NCI-H82 (cell line): ENCODE data around the gene DENND6A.
"Not testable (repeated sequence)": the region's sequence is repeated elsewhere in the genome, so short reads cannot be mapped to it uniquely, and the experiment has no call there.

Experiments used
- DNase-seq: peaks from one replicate; lab custom pipeline; 2025; lab: John Stamatoyannopoulos, UW

Gene DENND6A

GRCh38 chr3:57627976-57628375 lies 64.9 kb downstream of the DENND6A start:
- DNase-seq: no peak

- DNase-seq: no peak
Measured at GRCh38 chr3:57624801-57625200, 68.1 kb downstream of the DENND6A start.

GRCh38 chr3:57622362-57622761 lies 70.5 kb downstream of the DENND6A start:
- no peak for DNase-seq

DNA sequence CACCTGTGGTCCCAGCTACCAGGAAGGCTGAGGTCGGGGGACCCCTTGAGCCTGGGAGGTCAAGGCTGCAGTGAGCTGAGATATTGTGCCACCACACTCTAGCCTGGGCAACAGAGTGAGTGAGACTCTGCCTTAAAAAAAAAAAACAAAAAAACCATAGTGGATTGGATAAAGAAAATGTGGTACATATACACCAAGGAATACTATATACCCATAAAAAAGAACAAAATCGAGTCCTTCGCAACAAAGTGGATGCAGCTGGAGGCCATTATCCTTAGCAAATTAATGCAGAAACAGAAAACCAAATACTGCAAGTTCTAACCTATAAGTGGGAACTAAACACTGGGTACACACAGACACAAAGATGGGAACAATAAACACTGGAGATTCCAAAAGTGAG lies 75.1 kb downstream of the DENND6A start:
- no peak for DNase-seq

DNA sequence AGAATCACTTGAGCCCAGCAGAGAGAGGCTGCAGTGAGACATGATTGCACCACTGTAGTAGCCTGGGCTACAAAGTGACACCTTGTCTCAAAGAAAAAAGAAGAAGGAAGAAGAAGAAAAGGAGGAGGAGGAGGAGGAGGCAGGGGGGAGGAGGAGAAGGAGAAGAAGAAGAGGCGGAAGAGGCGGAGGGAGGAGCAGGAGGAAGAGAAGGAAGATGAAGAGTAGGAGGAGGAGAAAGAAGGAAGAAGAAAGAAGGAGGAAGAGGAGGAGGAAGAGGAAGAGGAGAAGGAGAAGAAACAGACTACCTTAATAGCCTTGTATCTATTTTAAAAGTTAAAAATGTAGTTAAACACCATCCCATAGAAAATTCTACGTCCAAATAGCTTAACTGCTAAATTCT lies 76.6 kb downstream of the DENND6A start:
- DNase-seq: no peak

- DNase-seq: not testable (repeated sequence)
Measured at GRCh38 chr3:57611870-57612269, 81.0 kb downstream of the DENND6A start.

DNA sequence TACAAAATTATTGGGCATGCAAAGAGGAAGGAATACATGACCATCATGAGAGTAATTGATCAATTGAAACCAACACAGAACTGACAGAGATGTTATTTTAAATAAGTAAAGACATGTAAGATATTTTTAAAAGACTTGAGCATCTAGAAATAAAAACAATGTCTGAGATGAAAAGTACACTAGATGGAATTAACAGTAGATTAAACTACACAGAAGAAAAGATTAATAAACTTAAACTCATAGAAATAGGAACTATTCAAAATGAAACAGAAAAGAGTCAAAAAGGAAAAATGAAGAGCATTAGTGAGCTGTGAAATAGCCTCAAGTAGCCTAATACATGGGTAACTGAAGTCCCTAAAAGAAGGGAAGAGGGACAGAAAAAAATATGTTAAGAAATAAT lies 87.2 kb downstream of the DENND6A start:
- DNase-seq: no peak

DNA sequence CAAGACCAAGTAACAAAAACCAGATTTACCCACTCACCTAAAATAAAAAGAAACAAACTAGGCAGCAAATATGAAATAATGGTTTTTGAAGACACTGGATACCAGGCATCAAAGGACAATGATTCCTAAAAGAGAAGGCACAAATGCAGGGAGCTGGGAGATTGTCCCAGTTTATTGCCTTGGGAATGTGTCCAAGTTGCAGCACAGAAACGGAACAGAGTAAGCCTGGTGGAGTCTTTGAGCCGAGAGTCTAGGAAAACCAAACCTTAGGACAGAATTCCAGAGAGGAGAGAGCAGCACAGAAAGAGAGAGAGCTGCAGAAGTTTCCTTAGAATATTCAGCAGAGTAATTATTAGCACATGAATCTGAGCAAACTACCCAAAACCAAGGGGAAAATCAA lies 87.9 kb downstream of the DENND6A start:
- DNase-seq: no peak

- DNase-seq: no peak
Measured at GRCh38 chr3:57600195-57600594, 92.7 kb downstream of the DENND6A start.

GRCh38 chr3:57598765-57599360 lies 94.0 kb downstream of the DENND6A start:
- no peak for DNase-seq

- DNase-seq: peak; percentile 98
Measured at GRCh38 chr3:57597127-57597923, 95.6 kb downstream of the DENND6A start, which contains the start of gene ARF4. Gene ARF4 (minus strand): TSS chr3:57597344. CDS start chr3:57597140, 204 bp downstream.

DNA sequence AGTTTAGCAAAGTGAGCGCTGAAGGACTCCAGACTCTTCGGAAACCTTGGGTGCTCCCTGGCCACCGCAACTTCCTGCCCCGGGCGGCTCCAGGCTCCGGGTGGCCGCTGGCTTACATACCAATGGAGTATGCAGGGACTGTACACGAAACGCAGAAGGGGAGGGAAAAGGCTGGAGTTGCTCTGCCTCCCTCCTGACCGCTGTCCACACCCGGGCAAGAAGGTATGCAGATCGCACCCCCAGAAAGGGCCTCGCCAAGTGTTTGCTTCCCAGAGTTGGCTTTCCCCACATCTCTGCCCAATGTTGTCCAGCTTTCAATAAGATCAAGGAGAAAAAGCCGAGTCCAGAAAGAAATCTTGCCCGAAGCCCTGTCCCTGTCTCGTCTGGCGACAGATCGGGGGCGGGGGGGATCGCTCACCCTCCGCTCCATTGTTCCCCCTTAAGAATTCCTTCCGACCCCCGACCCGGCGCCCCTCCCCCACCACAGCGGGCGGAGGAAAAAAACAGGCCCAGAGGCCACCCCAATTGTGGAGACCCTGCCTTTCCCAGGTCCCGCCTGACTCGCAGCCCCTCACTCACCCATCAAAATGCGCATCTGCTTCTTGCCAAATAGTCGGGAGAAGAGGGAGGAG lies 96.3 kb downstream of the DENND6A start:
- DNase-seq: peak; percentile 51

DNA sequence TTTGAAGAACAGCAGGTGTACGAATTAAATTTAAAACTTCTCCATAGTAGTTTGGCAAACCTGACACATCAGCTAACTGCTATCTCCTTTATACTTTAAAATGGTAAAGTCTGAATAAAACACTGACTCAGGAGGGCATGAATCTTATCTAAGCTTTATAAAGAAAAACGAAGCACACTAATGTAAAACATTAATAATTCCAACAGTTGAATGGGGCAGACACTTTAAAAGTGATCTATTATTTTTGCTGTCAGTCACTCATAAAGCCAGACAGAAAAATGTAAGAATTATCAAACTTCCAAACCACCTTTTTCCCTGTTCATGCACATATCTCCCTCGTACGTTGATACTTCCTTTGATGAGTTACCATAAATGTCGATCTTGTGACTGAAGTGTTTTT lies 98.3 kb downstream of the DENND6A start:
- DNase-seq: no peak

DNA sequence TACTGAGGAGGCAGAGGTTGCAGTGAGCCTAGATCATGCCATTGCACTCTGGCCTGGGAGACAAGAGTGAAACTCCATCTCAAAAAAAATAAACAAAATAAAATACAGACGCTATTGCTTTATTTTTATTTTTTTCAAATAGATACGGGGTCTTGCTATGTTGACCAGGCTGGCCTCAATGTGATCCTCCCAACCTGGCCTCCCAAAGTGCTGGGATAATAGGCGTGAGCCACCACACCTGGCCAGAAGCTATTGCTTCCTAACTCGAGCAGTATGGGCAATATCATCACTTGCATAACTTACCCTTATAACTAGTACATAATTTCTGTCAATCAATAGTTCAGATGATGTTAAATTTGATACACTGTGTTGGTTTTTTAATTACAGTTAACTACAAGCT lies 98.7 kb downstream of the DENND6A start:
- DNase-seq: no peak

DNA sequence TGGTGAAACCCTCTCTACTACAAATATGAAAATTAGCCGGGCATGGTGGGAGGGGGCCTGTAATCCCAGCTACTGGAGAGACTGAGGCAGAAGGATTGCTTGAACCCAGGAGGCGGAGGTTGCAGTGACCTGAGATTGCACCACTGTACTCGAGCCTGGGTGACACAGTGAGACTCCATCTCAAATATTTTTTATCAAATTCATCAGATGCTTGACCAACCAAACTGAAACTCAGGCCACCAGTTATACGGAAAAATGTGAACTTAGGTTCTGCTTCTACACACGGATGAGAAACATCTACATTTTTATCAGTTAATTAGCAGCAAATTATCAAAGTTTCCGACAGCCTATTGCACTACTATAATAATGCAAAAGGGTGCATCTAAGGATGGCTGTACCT lies 100.6 kb downstream of the DENND6A start:
- DNase-seq: no peak

GRCh38 chr3:57587905-57588304 lies 105.0 kb downstream of the DENND6A start:
- no peak for DNase-seq

DNA sequence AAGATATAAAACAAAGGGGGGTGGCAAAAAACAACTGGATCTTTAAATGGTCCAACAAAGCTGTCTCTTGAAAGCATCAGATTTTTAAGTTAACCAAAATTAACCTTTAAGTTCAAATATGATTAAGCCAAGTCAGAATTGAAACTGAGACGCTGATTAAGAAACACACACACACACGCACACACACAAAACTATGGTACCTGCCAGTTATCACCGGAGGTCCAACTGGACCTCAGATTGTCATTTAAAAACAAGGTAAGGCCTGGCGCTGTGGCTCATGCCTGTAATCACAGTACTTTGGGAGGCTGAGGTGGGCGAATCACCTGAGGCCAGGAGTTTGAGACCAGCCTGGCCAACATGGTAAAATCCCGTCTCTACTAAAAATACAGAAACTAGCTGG lies 106.1 kb downstream of the DENND6A start:
- DNase-seq: no peak

GRCh38 chr3:57583544-57583943 lies 109.3 kb downstream of the DENND6A start:
- no peak for DNase-seq

DNA sequence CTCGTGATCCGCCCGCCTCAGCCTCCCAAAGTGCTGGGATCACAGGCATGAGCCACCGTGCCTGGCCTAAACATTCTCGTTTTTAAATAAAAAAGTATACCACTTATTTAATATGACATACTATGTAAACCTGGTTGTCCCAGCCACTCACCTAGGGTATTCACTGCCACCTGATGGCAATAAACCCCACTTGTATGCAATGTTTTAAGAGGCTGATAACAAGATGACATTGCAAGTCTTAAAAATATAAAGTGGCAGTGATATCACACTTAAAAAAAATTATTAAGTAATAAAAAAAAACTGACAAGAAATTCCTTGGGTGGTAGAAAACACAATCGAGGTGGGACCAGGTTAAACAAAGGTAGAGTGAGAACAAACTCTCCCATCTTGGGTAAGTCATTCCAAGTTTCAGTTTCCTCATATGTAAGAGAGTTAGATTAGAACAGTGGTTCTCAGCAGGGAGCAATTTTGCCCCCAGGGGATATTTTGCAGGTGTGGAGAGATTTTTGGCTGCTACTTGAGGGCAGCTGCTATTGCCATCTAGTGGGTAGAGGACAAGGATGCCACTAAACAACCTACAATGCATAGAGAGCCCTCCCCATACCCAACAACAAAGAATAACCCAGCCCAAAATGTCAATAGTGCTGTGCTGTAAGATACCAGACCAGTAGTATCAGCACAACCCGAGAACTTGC lies 110.3 kb downstream of the DENND6A start:
- DNase-seq: no peak

DNA sequence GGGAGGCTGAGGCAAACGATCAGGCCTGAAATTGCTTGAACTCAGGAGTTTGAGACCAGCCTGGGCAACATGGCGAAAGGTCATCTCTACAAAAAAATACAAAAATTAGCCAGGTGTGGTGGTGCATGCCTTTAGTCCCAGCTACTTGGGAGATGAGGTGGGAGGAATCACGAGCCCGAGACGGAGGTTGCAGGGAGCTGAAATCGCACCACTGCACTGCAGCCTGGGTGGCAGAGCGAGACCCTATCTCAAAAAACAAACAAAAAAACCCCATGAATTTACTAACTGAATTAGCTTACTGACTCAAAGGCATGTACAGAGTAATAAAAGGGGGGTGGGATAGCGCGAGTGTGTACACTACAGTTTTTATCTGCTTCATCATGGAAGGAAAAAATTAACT lies 115.1 kb downstream of the DENND6A start:
- DNase-seq: no peak

GRCh38 chr3:57575966-57576626 lies 116.8 kb downstream of the DENND6A start:
- no peak for DNase-seq
